ENCODE measurements around the gene KCNIP4. TPM values are rescaled to one million over a fixed set of nuclear protein-coding genes. Genes with fewer than 3 reads are reported as not detected.

KCNIP4 gene
- total RNA-seq, 4 donors from 2014 or later: 1.3 to 11.1 TPM; not detected in 2

GRCh38 chr4:20700007-20700761, 1248.4 kb downstream of the KCNIP4 start, which contains the start of gene PACRGL:
PACRGL (plus strand) TSS chr4:20700458; CDS start chr4:20704482, 4,024 bp downstream.
- peak within 1 kb of the TSS; percentile 86 to 89 for H3K27ac ChIP-seq
- DNase-seq: peak; percentile 91
- peak; percentile 45 to 62 for TF ChIP-seq POLR2A (IDR thresholded peaks at IDR 0.05)
- TF ChIP-seq, protein P1, sequence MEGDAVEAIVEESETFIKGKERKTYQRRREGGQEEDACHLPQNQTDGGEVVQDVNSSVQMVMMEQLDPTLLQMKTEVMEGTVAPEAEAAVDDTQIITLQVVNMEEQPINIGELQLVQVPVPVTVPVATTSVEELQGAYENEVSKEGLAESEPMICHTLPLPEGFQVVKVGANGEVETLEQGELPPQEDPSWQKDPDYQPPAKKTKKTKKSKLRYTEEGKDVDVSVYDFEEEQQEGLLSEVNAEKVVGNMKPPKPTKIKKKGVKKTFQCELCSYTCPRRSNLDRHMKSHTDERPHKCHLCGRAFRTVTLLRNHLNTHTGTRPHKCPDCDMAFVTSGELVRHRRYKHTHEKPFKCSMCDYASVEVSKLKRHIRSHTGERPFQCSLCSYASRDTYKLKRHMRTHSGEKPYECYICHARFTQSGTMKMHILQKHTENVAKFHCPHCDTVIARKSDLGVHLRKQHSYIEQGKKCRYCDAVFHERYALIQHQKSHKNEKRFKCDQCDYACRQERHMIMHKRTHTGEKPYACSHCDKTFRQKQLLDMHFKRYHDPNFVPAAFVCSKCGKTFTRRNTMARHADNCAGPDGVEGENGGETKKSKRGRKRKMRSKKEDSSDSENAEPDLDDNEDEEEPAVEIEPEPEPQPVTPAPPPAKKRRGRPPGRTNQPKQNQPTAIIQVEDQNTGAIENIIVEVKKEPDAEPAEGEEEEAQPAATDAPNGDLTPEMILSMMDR (IDR thresholded peaks at IDR 0.05): no peak
- no peaks in the 10 kb centered on the region for H3K36me3 ChIP-seq
- H3K4me3 ChIP-seq: peak within 1 kb of the TSS; percentile 97 to 98
- no peaks in the 10 kb centered on the region for H3K4me1 ChIP-seq
- no peaks in the 10 kb centered on the region for H3K27me3 ChIP-seq
- intact Hi-C loops (cut with DNase I; ENCODE audit: low total_unique reads): no loop called here
- no peaks in the 10 kb centered on the region for H3K9me3 ChIP-seq

DNA sequence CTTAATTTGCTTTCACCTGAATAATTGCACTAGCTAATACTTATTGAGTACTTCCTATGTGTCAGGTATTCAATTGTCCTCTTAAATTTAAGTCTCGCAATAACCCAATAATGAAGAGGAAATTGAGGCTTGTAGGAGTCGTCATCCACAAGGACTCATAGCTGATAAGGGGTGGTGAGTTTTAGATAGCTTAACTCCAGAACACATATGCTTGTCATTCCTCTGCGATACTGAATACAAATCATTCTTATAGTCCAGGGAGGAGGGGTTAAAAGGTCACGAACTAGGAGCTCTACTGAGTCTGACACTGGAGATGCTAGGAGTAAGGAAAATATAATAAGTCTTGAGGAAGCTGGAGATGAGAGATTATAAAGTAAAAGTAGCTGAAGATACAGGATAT, 1249.8 kb downstream of the KCNIP4 start:
- DNase-seq: no peak
- TF ChIP-seq, protein P1 (IDR thresholded peaks at IDR 0.05): no peak
- no peak for TF ChIP-seq POLR2A (IDR thresholded peaks at IDR 0.05)
- H3K36me3 ChIP-seq: no peaks in the 10 kb centered on the region
- intact Hi-C loops (cut with DNase I; ENCODE audit: low total_unique reads): no loop called here
- no peak overlapping the region for H3K4me3 ChIP-seq
- no peaks in the 10 kb centered on the region for H3K9me3 ChIP-seq
- H3K27me3 ChIP-seq: no peaks in the 10 kb centered on the region
- no peaks in the 10 kb centered on the region for H3K4me1 ChIP-seq
- H3K27ac ChIP-seq: no peak overlapping the region

- DNase-seq: no peak
- H3K36me3 ChIP-seq: no peaks in the 10 kb centered on the region
- H3K27ac ChIP-seq: no peak overlapping the region
- H3K4me3 ChIP-seq: no peak overlapping the region
- intact Hi-C loops (cut with DNase I; ENCODE audit: low total_unique reads): no loop called here
- no peaks in the 10 kb centered on the region for H3K9me3 ChIP-seq
- H3K27me3 ChIP-seq: no peaks in the 10 kb centered on the region
- TF ChIP-seq, protein P1 (IDR thresholded peaks at IDR 0.05): no peak
- no peak for TF ChIP-seq POLR2A (IDR thresholded peaks at IDR 0.05)
- H3K4me1 ChIP-seq: no peaks in the 10 kb centered on the region
Measured at GRCh38 chr4:20698382-20698781, 1250.2 kb downstream of the KCNIP4 start.

DNA sequence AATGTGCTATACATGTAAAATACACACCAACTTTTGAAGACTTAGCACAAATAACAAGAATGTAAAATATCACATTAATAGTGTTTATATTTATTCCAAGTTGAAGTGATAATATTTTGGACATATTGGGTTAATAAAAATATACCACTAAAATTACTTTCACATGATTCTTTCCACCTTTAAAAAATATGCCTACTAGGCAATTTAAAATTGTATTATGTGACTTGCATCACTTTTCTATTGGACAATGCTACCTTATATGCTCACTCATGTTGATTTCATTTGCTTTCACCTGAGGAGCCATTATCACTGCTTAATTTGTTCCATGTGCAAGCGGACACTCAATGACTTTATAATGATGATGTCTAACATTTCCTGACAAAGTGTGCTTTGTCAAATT, 1251.8 kb downstream of the KCNIP4 start:
- intact Hi-C loops (cut with DNase I; ENCODE audit: low total_unique reads): no loop called here
- Histone ChIP-seq H3K27ac (no peak overlapping the region), H3K9me3 (no peaks in the 10 kb centered on the region), H3K27me3 (no peaks in the 10 kb centered on the region), H3K4me1 (no peaks in the 10 kb centered on the region), H3K4me3 (no peak overlapping the region), H3K36me3 (no peaks in the 10 kb centered on the region)
- TF ChIP-seq, protein P1 (IDR thresholded peaks at IDR 0.05): no peak
- no peak for TF ChIP-seq POLR2A (IDR thresholded peaks at IDR 0.05)
- no peak for DNase-seq

DNA sequence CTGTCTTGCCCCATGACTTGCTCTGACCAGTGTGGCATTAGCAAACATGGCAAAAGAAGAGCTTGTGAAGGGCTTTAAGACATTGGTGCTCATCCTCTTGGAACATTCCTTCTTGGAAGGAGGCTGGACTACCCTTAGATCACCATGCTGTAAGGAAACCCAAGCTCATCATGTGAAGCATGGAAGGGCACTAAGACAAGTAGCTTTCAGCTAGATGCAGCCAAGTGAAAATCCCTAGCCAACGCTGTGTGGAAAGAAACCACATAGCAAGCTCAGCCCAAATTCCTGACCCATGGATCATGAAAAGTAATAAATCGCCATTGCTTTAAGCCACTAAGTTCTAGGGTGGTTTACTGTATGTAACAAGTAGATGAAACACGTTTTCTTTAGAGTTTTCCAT, 1260.7 kb downstream of the KCNIP4 start:
- H3K36me3 ChIP-seq: no peaks in the 10 kb centered on the region
- TF ChIP-seq, protein P1 (IDR thresholded peaks at IDR 0.05): no peak
- no peak for TF ChIP-seq POLR2A (IDR thresholded peaks at IDR 0.05)
- no peak overlapping the region for H3K27ac ChIP-seq
- H3K4me1 ChIP-seq: no peaks in the 10 kb centered on the region
- no peaks in the 10 kb centered on the region for H3K27me3 ChIP-seq
- H3K4me3 ChIP-seq: no peak overlapping the region
- H3K9me3 ChIP-seq: no peaks in the 10 kb centered on the region
- intact Hi-C loops (cut with DNase I; ENCODE audit: low total_unique reads): no loop called here
- no peak for DNase-seq
